ENCODE measurements around the gene ANKMY1.

ANKMY1 gene

GRCh38 chr2:240588006-240588655 lies 30.3 kb upstream of the ANKMY1 start:
- TF ChIP-seq CTCF (IDR thresholded peaks at IDR 0.05; ENCODE audit: low read depth, low read length) = no peak
- H3K27me3 ChIP-seq = no peaks in the 10 kb centered on the region
- H3K36me3 ChIP-seq = peaks cover 6% of the 10 kb centered on the region
- H3K9me3 ChIP-seq = no peaks in the 10 kb centered on the region
- H3K4me1 ChIP-seq = no peaks in the 10 kb centered on the region
- peak overlapping the region; percentile 99 for H3K4me3 ChIP-seq (ENCODE audit: low read depth, low read length)
- no peak for DNase-seq

DNA sequence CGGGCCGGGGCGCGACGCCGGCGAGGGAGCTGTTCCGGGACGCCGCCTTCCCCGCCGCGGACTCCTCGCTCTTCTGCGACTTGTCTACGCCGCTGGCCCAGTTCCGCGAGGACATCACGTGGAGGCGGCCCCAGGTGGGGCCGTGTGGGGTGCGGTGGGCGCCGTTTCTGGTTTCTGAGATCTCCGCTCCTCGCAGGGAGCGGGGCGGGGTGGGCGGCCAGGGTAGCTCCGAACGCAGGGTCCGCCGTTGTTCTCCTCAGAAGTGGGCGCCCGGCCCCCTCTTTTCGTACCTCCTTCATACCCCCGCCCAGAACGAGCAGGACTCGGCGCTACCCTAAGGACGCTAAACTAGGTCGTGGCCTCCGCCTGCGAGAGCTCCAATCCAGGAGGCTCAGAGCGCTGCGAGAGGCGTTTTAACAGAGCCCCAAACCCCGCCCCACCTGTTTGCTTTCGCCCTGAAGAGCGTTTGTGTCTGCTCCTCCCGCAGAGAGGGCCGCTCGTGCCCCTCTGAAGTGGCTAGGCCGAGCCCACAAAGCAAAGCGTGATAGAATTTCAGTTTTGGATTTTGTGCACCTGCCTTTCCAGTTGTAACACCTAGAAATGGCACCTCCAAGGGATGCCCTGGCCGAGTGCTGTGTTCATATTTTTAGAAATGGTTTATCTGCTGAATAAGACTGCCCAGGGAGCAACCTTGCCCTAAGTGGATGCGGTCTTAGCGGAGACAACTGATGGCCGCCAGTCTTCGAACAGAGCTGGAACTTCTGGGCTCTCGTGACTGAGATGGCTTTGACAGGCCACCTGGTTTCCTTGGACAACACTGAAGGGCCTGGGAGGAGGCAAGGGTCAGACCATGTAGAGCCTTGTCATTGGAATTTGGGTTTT lies 29.4 kb upstream of the ANKMY1 start:
- no peak for TF ChIP-seq CTCF (IDR thresholded peaks at IDR 0.05; ENCODE audit: low read depth, low read length)
- H3K4me3 ChIP-seq (ENCODE audit: low read depth, low read length) = peak overlapping the region; percentile 99
- no peaks in the 10 kb centered on the region for H3K9me3 ChIP-seq
- H3K4me1 ChIP-seq = no peaks in the 10 kb centered on the region
- no peaks in the 10 kb centered on the region for H3K27me3 ChIP-seq
- peaks cover 3% of the 10 kb centered on the region for H3K36me3 ChIP-seq
- no peak for DNase-seq

- Histone ChIP-seq H3K4me3 (ENCODE audit: low read depth, low read length) (peak within 1 kb of the TSS; percentile 99), H3K36me3 (no peaks in the 10 kb centered on the region), H3K4me1 (no peaks in the 10 kb centered on the region), H3K9me3 (no peaks in the 10 kb centered on the region), H3K27me3 (no peaks in the 10 kb centered on the region)
- peak; percentile 99 for DNase-seq
- TF ChIP-seq CTCF (IDR thresholded peaks at IDR 0.05; ENCODE audit: low read depth, low read length) = no peak
These were observed 28.6 kb upstream of the ANKMY1 start, which contains the start of gene CAPN10 for GRCh38 chr2:240586198-240586918. TSS of gene CAPN10 (plus strand) at chr2:240586734. CDS start at chr2:240586912, 178 bp downstream.

DNA sequence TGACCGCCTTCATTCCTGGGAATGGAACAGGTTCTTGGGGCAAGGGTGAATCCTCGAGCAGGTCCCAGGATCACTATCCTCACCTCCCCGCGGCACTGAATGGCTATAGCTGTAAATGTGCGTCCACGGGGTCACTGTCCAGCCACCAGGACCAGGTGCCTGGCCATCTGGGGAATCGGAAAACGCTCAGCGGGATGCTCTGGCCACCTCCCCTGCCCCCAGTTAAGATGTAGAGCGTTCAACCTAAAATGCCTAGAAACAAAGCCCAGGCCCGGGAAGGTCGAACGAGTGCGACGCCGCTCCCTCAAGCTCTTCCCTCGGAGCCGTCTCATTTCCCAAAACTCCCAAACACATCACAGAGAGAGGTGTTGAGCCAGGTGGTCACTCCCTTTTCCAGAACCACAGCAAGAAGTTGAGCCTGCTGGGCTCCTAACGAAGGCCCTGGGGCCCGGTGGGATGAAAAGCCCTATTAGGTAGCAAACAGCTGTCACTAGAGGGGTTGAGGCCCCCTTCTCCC lies 28.0 kb upstream of the ANKMY1 start:
- Histone ChIP-seq H3K4me3 (ENCODE audit: low read depth, low read length) (peak overlapping the region; percentile 99), H3K36me3 (no peaks in the 10 kb centered on the region), H3K27me3 (no peaks in the 10 kb centered on the region), H3K9me3 (no peaks in the 10 kb centered on the region), H3K4me1 (no peaks in the 10 kb centered on the region)
- TF ChIP-seq CTCF (IDR thresholded peaks at IDR 0.05; ENCODE audit: low read depth, low read length) = no peak
- DNase-seq = no peak

- Histone ChIP-seq H3K9me3 (no peaks in the 10 kb centered on the region), H3K27me3 (no peaks in the 10 kb centered on the region), H3K4me3 (ENCODE audit: low read depth, low read length) (peak overlapping the region; percentile 99), H3K4me1 (no peaks in the 10 kb centered on the region), H3K36me3 (no peaks in the 10 kb centered on the region)
- DNase-seq = no peak
- no peak for TF ChIP-seq CTCF (IDR thresholded peaks at IDR 0.05; ENCODE audit: low read depth, low read length)
These were observed 27.3 kb upstream of the ANKMY1 start for GRCh38 chr2:240585101-240585500.
